Measurements from ENCODE around the gene CADPS. TPM values are rescaled to one million over a fixed set of nuclear protein-coding genes. Genes with fewer than 3 reads are reported as not detected.

The CADPS gene
- total RNA-seq, 1 experiment from 2014 or later, result not detected

DNA sequence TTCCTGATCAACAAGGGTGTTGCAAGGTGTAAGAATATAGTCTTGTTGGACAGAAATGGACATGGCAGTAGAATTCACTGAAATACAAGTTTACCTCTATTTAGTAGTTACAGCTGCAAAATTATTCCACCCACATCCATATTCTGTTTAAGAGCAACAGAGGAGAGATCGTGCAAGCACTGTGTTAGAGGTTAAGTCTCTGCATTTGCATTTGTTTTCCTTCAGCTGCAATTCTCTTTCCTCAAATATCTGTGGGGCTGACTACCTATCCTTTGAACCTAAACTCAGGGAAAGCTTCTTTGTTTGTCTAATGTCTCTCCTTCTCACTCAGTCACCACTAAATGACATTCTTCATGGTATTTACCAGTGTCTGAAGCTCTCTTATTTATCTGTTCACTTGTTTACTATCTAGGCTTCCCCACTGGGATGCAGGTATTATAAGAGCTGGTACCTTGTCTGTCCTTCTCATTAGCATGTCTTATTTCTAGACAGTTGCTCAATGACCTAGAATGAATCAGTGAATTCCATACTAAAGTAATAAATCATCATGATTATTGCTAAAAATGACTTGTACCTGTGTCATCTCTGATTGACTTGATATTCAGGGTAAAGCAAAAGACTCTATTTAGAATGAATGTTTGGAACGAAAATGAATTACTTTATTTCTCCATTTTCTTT lies 326.5 kb downstream of the CADPS start:
- H3K9me3 ChIP-seq (ENCODE audit: low read length), result no peaks in the 10 kb centered on the region
- H3K4me3 ChIP-seq (ENCODE audit: low read length), result no peak overlapping the region
- no peak overlapping the region for H3K27ac ChIP-seq (ENCODE audit: low read length)
- no peak overlapping the region for H3K4me2 ChIP-seq (ENCODE audit: low read length)
- ChIA-PET CTCF (no interaction called here), POLR2A (ENCODE audit: unreplicated experiment) (no interaction called here)
- no peak for DNase-seq
- no peaks in the 10 kb centered on the region for H3F3A ChIP-seq (ENCODE audit: low read length, unreplicated experiment)
- peaks cover 2% of the 10 kb centered on the region; the same call in 1 of the 2 replicates for H3K27me3 ChIP-seq (ENCODE audit: low read length)
- no peaks in the 10 kb centered on the region for H3K9me2 ChIP-seq (replicated peaks; ENCODE audit: low read length)
- intact Hi-C loops (cut with micrococcal nuclease), result no loop called here
- TF ChIP-seq EZH2phosphoT487 (IDR thresholded peaks at IDR 0.05; ENCODE audit: borderline replicate concordance, low read length) (no peak), EZH2 (IDR thresholded peaks at IDR 0.05; ENCODE audit: low read length, unreplicated experiment) (no peak)
- TF ChIP-seq, protein P1, sequence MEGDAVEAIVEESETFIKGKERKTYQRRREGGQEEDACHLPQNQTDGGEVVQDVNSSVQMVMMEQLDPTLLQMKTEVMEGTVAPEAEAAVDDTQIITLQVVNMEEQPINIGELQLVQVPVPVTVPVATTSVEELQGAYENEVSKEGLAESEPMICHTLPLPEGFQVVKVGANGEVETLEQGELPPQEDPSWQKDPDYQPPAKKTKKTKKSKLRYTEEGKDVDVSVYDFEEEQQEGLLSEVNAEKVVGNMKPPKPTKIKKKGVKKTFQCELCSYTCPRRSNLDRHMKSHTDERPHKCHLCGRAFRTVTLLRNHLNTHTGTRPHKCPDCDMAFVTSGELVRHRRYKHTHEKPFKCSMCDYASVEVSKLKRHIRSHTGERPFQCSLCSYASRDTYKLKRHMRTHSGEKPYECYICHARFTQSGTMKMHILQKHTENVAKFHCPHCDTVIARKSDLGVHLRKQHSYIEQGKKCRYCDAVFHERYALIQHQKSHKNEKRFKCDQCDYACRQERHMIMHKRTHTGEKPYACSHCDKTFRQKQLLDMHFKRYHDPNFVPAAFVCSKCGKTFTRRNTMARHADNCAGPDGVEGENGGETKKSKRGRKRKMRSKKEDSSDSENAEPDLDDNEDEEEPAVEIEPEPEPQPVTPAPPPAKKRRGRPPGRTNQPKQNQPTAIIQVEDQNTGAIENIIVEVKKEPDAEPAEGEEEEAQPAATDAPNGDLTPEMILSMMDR (conservative IDR thresholded peaks at IDR 0.05; ENCODE audit: low read depth, low read length), result no peak
- ATAC-seq, result no peak
- BruUV-seq (replicated peaks), result no TSS peak
- no peak overlapping the region for H3K9ac ChIP-seq (ENCODE audit: low read length)
- no peaks in the 10 kb centered on the region for H3K79me2 ChIP-seq (ENCODE audit: low read length)
- no peaks in the 10 kb centered on the region for H3K36me3 ChIP-seq (ENCODE audit: low read depth, low read length)
- no peak overlapping the region for H2AFZ ChIP-seq (ENCODE audit: low read length)
- H3K4me1 ChIP-seq (ENCODE audit: insufficient read depth, low read length), result no peaks in the 10 kb centered on the region
- no peaks in the 10 kb centered on the region for H4K20me1 ChIP-seq (ENCODE audit: low read length)

DNA sequence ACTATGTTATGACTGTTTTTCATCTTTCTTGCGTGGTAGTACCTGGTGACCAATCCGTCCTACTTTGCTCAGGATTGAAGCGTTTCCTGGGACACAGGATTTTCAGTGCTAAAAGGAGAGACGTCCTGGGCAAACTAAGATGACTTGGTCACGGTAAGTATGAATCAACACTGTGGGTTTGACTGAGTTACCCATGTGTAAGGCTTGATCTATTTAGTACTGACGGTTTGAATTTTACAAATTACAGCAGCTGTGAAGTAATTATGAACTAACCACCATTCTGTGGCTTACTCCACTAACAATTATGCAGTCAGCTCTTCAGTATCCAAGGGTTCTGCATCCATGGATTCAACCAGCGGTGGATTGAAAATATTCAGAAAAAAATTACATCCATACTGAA lies 328.9 kb downstream of the CADPS start:
- TF ChIP-seq, protein P1 (conservative IDR thresholded peaks at IDR 0.05; ENCODE audit: low read depth, low read length), result no peak
- no peak for TF ChIP-seq EZH2 (IDR thresholded peaks at IDR 0.05; ENCODE audit: low read length, unreplicated experiment)
- no peak for TF ChIP-seq EZH2phosphoT487 (IDR thresholded peaks at IDR 0.05; ENCODE audit: borderline replicate concordance, low read length)
- CTCF ChIA-PET, result no interaction called here
- intact Hi-C loops (cut with micrococcal nuclease), result no loop called here

DNA sequence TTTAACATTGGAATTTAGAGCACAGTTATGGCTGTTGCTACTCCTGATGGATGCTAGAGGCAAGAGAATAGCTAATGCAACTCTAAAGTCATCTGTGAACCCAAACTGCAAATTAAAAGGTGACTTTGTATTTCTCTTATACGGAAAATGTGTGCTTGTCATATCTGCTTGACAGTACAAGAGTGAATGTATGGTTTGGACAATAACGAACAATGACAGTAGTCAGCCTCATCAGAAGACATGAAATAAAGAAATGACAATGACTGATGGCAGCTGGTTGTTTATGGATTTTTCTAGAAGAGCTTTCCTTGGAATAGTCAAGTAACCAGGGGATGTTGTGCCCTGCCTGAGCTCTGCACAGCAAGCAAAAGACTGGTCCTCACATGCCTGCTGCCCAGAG lies 333.0 kb downstream of the CADPS start:
- ATAC-seq (no peak), DNase-seq (no peak)
- Histone ChIP-seq H3K9ac (ENCODE audit: low read length) (no peak overlapping the region), H3K4me3 (ENCODE audit: low read length) (no peak overlapping the region), H3K27me3 (ENCODE audit: low read length) (peaks cover 25% of the 10 kb centered on the region), H3K27ac (ENCODE audit: low read length) (no peak overlapping the region), H3K79me2 (ENCODE audit: low read length) (no peaks in the 10 kb centered on the region), H3K4me1 (ENCODE audit: insufficient read depth, low read length) (no peaks in the 10 kb centered on the region), H3K36me3 (ENCODE audit: low read depth, low read length) (no peaks in the 10 kb centered on the region), H3K9me2 (replicated peaks; ENCODE audit: low read length) (no peaks in the 10 kb centered on the region), H3K9me3 (ENCODE audit: low read length) (no peaks in the 10 kb centered on the region), H2AFZ (ENCODE audit: low read length) (no peak overlapping the region), H4K20me1 (ENCODE audit: low read length) (no peaks in the 10 kb centered on the region), H3F3A (ENCODE audit: low read length, unreplicated experiment) (no peaks in the 10 kb centered on the region), H3K4me2 (ENCODE audit: low read length) (no peak overlapping the region)
- intact Hi-C loops (cut with micrococcal nuclease), result no loop called here
- ChIA-PET POLR2A (ENCODE audit: unreplicated experiment) (no interaction called here), CTCF (no interaction called here)
- TF ChIP-seq EZH2phosphoT487 (IDR thresholded peaks at IDR 0.05; ENCODE audit: borderline replicate concordance, low read length) (no peak), EZH2 (IDR thresholded peaks at IDR 0.05; ENCODE audit: low read length, unreplicated experiment) (no peak)
- TF ChIP-seq, protein P1 (conservative IDR thresholded peaks at IDR 0.05; ENCODE audit: low read depth, low read length), result no peak
- BruUV-seq (replicated peaks), result no TSS peak

More for the DNA sequence above, 328.9 kb downstream of the CADPS start:
- no peak overlapping the region for H3K9ac ChIP-seq (ENCODE audit: low read length)
- DNase-seq, result no peak
- no peaks in the 10 kb centered on the region for H3K4me1 ChIP-seq (ENCODE audit: insufficient read depth, low read length)
- no peaks in the 10 kb centered on the region for H3F3A ChIP-seq (ENCODE audit: low read length, unreplicated experiment)
- H3K27me3 ChIP-seq (ENCODE audit: low read length), result peaks cover 2% of the 10 kb centered on the region; the same call in 1 of the 2 replicates
- no peaks in the 10 kb centered on the region for H3K36me3 ChIP-seq (ENCODE audit: low read depth, low read length)
- H2AFZ ChIP-seq (ENCODE audit: low read length), result no peak overlapping the region
- no peak overlapping the region for H3K4me3 ChIP-seq (ENCODE audit: low read length)
- no peaks in the 10 kb centered on the region for H3K79me2 ChIP-seq (ENCODE audit: low read length)
- no peak overlapping the region for H3K27ac ChIP-seq (ENCODE audit: low read length)
- H3K9me3 ChIP-seq (ENCODE audit: low read length), result no peaks in the 10 kb centered on the region
- POLR2A ChIA-PET (ENCODE audit: unreplicated experiment), result no interaction called here
- no peaks in the 10 kb centered on the region for H4K20me1 ChIP-seq (ENCODE audit: low read length)
- no peak overlapping the region for H3K4me2 ChIP-seq (ENCODE audit: low read length)
- ATAC-seq, result no peak
- no TSS peak for BruUV-seq (replicated peaks)
- H3K9me2 ChIP-seq (replicated peaks; ENCODE audit: low read length), result no peaks in the 10 kb centered on the region
